Hematopoietic multipotent progenitor cell treated with erythropoietin and hydrocortisone succinate and interleukin-3 and kit ligand, for 8 days (in vitro differentiated cells): ENCODE results near the gene SELP.

Source experiments
- DNase-seq: peaks from one replicate; pipeline ENCODE4 v3.0.0-alpha.2; 2015

Gene SELP

DNA sequence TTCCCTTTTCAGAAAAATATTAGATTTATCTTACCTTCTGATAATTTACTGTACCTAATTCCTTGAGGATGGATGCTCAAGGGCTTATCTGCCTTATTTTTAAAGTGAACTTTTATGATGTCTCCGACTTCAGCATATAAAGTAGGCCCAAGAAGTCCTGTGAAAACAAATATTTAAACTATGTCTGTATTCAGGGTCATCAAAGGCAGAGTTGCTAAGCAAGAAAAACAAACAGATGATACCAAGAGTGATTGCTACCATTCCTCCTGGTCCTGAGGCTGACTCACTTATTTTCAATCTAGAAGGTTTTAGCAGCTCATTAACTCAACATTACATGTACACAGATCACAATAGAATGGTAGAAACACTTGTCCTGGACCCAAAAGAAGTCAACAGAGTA, 57.7 kb downstream of the SELP start:
- DNase-seq: no peak

DNA sequence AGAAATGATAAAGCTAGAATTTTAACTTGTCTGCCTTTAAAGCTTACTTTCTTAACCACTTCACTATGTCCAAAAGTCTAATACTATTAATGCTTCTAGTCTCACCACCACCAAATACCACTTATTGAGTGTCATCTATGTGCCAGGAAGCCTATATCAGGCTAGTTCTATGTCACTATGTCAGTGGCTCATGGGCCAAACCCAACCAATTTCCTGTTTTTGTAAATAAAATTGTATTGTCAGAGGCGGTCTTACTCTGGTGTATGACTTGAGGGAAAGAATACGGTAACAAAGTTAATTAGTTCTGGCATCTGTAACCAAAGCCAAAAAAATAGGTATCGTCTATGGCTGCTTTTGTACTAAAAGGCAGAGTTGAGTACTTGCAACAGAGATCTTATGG, 58.5 kb downstream of the SELP start:
- DNase-seq: no peak

DNA sequence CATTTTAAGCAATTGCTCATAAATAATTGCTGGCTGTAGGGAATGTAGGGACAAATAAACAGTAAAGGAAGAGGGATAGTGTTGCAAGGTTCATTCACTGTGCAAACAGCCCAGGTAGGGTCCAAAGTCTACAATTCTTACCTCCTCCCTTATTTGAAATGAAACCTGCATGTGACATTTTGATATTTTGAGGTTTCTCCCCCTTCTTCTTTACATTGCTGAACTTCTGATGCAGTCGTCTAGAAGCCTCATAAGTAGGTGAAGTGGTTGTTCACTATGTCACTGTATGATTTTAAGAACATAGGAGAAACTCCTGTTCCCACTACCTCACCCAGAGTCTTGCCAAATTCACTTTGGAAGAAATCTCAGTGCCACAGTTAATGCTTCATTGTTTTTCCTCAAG, 59.8 kb downstream of the SELP start:
- no peak for DNase-seq

DNA sequence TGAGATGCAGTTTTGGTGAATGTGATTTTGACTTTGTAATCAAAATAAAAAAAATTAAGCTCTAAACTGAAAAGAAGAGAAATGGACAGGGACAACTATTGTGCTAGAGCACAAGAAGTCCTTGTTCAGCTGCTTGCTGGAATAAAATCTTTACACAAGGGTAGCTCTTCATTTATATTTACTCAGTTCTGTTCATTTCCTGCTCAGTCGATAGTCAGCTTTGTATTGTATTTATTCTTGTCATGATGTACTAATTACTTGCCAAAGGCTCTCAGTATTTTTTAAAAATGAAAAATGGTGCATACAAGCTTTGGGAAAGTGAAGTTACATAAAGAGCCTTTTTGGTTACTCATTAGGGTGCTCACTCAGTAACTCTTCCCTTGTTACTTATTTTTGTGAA, 61.4 kb downstream of the SELP start:
- DNase-seq: no peak

DNA sequence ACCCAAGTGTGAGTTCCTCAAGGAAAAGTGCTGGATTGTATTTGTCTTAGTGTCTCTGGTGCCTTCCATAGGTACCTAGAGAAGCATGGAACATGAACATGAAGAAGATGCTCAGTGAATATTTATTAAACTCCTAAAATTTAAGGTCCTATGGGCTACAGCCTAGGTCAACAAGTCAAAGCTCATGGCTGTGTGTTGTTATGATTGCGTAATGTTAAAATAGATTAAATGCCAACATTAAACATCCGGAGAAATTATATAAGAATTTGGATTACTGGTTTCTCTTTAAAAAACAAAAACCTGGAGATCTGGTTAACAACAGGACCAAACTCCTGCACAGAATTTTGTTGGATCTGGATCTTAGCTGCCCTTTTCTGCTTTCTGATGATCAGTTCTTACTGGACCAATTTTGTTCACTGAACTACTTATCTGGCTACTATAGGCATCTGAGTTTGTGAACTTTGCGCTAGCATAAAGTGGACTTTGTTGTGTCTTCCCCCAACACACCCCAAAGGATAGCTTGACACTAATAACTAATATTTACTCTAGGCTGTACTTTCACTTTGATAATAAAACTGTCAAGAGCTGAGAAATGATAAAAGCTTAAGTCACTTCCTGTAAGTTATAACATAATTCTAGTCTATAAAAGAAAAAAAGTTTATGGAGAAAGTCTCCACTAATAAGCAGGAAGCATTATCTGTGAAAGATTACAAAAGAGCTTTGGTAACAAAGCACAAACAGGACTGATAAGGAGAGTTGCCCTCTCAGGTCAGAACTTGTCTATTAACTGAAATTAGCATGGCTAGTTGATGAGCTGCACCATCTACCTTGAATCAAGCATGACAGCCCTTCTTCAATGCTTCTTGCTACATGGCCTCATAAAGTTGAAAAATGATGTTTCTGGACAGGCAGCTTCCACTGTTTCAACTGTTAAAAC, 64.3 kb downstream of the SELP start:
- DNase-seq: peak; percentile 31

DNA sequence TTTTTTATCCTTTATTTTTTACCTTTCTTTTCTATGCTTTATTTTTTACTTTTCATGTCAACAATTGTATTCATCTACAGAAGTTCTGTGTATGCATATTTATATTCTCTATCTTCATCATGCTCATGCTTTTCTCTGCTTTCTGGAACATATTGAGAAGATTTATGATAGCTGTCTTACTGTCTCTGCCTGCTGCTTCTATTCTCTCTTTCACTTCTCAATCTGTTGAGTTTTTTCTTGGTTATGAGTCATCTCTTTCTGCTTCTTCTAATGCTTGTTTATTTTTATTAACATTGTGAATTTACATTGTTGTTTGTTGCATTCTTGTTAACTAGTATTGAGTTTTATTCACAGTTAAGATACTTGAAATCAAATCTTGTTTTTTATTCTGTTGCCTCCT, 66.3 kb downstream of the SELP start:
- no peak for DNase-seq

DNA sequence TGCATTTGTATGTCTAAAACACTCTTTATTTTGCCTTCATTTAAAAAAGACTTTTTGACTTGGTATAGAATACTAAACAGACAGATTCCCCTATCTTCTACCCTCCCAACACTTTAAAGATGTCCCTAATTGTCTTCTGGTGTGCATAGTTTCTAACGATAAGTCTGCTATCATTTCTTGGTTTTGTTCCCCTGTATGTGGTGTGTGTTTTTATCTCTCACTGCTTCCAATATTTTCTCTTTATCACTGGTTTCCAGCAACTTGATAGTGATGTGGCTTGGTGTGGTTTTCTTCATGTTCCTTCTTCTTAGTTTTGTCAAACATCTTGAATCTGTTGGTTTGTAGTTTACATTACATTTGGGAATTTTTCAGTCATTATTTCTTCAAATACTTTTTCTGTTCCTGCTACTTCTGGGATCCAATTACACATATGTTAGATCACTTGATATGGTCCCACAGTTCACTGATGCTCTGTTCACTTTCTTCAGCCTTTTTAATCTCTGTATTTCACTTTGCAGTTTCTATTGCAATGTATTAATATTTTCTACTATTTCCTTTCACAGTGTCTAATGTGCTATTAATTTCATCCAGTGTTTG, 66.8 kb downstream of the SELP start:
- DNase-seq: peak; percentile 74

DNA sequence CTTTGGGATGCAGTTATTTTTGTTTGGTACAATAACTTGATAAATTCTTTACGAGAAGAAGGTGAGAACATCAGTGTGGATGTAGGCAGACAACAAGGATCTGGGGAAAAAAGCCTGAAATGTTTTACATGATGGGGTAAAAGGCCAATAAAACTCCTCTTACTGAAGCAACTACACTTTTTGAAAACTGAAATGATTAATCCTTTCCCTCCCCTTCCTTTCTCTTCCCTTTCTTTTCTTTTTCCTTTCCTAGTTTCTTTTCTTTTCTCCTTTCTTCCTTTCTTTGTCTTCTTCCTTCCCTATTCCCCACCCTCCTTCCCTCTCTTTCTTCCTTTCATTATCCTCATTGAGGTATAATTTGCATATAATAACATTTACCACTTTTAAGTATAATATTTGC, 68.2 kb downstream of the SELP start:
- DNase-seq: no peak

DNA sequence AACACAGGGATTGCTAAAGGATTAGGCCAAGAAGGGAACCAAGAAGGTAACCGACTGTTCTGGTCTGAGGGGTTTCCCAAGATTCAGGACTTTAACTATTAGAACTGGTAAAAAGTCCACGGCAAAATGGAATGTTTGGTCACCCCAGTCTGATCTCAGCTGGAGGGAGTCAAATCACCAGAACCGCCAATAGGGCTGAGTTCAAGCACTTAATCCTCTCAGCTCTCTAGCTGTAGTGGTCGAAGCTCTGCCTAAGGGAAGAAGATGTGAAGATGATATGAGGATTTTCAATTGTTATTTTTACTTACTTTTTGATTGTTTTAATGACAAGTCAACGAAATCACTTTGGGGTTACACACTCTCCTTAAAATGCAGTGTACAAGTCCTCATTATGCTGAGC, 72.8 kb downstream of the SELP start:
- DNase-seq: no peak

DNA sequence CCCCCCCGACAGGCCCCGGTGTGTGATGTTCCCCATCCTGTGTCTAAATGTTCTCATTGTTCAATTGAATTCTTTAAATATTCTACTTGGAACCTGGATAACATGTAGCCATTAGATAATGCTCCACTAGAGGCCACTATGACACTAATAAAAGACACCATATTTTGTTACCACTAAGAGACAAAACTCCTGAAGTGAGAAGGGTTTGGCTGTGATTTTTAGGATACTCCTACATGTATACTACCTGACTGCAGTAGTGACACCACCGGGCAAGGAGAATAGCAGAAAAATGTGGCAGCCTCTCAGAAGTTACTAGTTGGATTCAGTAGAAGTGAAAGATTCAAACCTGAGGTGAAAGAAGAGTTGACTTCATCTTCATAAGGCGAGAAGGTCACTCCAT, 79.6 kb downstream of the SELP start:
- DNase-seq: peak; percentile 69

DNA sequence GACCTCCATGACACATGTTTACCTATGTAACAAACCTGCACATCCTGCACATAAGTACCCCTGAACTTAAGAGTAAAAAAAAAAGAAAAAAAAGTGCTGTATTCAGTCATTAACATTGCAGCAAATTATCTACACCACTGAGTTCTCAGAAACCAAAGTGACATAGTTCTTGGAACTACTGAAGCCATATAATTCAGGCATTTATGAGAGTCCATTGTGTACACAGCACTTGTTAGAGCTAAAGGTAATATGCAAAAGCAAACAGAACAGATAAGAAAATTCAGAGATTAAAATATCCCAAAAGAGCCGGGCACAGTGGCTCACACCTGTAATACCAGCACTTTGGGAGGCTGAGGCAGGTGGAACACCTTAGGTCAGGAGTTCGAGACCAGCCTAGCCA, 81.6 kb downstream of the SELP start:
- peak; percentile 17 for DNase-seq

DNA sequence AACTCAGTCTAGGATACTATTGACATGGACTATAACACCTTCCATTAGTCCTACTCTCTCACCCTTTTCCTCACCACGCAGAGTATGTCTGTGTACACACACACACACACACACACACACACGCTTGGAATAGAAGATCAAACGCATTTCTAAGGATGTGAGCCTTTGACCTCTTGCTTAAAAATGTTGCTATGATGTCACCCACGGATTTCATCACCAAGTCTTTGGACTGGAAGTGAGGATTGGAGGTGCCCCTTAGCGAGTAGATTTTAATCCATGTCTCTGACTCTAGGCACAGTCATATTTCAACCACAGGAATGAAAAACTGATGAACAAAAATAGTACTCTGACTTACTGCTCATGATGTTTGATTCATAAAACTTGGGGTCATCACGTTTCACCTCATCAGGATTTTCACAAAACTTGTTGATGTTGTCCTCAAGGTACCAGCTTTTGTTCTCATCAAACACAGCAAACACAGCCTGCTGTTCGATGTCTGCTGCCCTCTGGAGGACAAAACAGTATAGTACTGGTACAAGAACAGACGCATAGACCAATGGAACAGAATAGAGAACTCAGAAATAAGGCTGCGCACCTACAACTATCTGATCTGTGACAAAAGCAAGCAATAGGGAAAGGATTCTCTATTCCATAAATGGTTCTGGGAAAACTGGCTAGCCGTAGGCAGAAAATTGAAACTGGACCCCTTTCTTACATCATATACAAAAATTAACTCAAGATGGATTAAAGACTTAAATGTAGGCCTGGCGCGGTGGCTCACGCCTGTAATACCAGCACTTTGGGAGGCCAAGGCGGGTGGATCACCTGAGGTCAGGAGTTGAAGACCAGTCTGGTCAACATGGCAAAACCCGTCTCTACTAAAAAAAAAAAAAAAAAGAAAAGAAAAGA, 83.6 kb downstream of the SELP start:
- DNase-seq: peak; percentile 78

DNA sequence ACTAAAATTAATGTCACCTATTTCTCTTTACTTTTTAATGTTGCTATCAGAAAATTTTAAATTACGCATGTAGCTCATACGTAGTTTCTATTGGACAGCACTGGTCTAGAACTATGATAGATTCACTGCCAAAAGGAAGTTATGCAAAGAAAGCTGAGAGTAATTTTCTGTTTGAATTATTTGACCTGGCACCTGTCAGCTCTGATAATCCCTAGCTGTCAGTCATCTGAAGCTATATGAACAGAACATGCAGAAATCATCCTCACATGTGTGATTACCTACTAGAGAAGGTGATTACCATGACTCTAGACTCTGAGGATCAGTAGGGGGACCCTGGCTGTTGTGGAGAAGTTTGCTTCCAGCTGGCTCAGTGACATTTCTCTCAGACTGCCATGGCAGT, 84.5 kb downstream of the SELP start:
- no peak for DNase-seq

DNA sequence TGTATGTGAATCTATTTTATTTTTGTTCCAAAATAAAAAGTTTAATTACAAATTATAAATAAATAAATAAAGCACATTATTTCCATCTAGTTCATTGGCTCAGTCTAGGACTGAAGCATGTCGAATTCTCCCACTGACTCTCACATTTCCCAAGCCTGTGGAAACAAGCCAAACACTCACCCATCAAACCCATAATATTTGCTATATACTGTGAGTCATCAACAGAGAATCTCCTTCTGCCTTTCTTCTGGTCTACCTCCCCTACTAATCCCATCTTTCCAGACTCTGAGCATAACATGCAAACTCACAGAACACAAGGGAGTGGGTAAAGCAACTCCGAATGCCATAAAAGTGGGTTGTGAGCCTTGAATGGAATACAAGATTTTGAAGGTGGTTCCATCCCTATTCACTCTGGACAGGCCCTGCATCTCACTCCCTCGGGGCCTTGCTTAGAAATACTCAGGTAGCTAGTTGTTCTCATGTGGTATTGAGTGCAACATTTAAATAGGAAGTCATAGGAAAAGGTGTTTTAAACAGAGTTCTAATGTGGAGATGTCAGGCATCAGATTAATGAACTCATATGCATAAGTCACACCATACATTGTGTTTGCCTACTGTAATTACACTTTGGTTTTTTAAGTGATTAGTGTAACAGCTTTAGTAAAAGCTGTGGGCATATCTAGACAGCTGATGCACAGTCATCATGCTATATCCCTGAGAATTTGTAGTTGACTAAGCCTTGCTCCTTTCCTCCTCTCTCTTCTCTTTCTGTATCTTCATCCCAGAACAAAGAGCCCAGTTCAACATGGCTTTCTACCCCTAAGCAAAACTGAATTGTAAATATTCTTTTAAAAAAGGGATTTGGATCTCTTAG, 90.7 kb downstream of the SELP start:
- no peak for DNase-seq
